HG03159 (cell line): ENCODE data around the gene MIB2.

Experiments used
- ATAC-seq: cut with Tn5 transposase; IDR thresholded peaks from one replicate; pipeline ENCODE4 v1.9.1; 2021; ENCODE audit warnings: mild to moderate bottlenecking, moderate library complexity; ENCODE audit not compliant: unreplicated experiment

Gene MIB2

GRCh38 chr1:1598051-1598719 lies 17.1 kb upstream of the MIB2 start:
- ATAC-seq = no peak

- no peak for ATAC-seq
These were observed 16.6 kb upstream of the MIB2 start for GRCh38 chr1:1598720-1599029.

DNA sequence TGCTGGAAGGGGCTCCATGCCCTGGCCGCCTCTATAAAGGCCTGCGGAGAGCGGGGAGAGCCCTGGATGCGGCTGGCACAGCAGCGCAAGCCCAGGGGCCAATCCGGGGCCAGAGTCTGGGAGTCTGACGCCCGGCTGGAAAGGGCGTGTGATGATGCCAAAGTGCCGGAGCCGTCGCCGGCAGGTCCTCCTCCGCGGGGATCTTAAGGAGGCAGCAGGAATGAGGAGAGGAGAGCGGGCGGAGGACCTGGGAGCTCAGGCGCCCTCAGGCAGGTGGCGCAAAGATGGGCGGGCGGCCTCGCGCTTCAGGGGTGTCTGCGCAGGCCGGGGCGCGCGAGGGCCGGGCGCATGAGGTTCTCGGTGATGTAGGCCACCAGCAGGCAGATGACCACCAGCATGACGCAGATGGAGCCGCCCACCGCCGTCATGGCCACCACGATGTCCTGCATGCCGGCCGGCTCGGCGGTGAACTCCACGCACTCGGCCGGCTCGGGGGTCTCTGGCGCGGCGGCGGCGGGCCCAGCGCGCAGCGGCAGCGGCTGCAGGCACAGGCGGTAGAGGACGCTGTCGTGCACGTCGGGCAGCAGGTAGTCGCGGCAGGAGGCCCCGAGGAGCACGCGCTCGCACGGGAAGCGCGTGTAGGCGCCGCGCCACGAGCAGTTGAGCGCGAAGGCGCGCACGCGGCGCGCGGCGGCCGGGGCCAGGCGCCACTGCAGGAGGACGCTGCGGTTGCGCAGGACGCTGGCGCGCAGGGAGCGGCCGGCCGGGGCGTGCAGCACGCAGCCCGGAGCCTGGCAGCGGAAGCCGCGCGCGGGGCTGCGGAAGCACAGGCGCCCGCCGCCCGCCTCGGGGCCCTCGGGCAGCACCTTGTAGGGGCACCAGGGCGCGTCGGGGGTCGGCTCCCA lies 16.0 kb upstream of the MIB2 start:
- ATAC-seq = no peak

GRCh38 chr1:1599935-1600860 lies 15.1 kb upstream of the MIB2 start, which contains the start of gene FNDC10:
Gene FNDC10 (minus strand): TSS chr1:1600135. CDS start chr1:1600015, 120 bp downstream.
- ATAC-seq = no peak

DNA sequence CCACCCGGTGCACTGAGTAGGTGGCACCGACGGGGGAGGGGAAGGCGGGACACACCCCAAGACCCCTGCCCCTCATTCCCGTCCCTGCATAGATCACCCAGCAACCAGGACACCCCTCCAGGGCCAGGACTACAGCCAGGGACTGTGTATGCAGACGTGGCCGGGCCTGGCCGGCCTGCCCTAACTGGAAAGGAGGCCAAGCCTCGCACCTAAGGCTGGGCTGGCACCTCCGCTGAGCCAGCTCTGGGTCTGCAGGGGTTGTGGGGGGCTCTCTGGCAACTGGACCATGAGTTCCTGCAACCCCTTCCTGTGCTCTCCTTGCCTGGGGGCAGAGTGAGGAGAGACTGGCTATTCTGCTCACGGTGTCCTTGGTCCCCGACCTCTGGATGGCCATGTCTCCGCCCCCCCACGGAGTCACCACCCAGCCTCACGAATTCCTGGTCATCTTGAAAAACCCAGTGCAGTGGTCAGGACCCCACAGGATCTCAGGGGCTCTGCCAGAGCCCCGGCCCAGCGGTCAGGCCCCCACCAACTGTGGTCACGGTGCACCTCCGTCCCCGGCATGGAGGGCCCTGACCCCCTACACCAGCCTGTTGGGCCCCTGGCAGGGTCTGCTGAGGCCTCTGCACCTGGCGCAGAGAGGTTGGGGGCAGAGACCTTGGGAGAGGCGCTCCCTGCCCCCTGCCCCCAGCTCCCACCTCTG lies 14.3 kb upstream of the MIB2 start:
- ATAC-seq = no peak

DNA sequence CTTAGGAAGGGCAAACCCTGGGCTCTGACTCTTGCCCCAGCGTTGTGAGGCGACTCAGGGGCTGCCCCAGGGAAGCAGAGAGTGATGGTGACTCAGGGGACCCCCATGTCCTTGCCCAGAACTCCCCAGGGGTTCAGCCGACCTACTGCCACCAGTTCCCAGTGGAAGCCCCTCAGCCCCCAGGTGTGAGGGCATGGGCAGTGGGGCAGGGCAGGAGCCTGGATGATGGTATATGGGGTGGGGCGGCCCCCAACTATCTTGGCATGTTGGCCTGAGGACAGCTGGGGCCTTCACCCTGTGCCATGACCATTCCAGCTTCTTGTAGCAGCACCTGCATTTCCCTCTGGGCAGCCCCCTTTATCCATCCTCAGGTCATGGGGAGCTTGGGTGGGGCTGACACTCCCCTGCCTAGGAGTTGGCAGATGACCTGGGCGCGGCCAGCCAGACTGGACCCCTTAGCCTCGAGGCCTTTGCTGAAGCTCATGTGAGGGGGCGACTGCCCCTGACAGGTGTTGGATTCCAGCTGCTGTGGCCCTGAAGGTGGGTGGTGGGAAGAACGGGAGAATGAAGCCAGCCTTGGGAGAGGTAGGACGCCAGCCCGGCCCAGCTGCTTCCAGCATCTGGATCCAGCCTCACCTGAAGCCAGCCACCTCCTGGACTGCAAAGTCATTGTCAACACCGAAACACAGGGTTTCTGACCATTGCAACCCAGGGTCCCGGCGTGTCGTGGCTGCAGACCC lies 13.6 kb upstream of the MIB2 start:
- no peak for ATAC-seq

DNA sequence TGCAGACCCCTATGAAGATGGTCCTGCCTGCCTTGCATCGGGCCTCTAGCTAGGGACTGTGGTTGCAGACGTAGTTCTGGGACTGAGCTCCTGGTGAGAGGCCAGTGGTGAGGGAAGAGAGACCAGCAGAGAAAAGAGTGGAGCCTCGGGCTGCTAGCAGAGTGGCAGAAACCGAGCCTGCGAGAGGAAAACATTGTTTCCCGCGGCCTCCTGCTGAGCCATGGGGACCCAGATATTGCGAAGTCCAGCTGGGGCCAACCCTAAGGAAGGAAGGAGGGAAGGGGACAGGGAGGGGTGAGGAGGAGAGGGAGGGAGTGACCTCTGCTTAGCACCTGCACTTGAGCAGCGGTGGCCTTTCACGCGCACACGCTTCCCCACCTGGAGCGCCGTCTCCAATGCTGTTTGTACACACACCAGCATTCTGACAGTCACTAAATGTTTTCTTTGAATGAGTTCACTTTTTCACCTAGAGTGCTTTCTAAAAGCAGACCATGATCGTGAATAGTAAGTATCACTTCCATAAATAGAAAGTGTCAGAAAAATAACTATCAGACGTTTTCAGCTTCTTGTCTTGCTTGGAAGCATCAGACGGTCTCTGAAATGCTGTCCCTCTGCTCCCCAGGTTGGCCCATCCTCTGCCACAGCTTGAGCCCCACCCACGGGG lies 12.9 kb upstream of the MIB2 start:
- no peak for ATAC-seq

DNA sequence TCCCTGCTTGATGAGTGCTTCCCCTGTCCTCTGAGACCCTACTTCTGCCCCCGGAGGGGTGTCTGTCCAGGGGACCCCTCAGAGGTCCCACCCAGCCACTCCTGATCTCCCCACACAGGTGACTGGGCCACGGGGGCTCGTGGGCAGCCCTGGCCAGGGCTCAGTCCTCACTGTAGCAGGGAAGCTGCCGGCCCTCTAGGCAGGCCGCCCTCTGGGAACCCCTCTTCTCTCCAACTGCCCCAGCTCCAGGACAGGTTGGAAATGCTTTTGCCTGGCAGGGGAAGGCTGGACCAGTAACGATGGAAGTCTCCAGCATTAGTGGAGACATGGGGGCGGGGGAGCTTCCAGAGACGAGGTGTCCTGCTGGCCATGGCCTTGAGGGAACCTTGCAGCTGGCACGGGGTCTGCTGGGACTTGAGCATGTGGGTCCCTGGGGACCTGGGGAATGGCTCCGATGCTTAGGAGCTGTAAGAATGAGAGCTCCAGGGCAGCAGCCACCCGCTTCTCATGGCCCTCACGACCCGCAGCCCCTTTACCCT lies 12.3 kb upstream of the MIB2 start:
- no peak for ATAC-seq

DNA sequence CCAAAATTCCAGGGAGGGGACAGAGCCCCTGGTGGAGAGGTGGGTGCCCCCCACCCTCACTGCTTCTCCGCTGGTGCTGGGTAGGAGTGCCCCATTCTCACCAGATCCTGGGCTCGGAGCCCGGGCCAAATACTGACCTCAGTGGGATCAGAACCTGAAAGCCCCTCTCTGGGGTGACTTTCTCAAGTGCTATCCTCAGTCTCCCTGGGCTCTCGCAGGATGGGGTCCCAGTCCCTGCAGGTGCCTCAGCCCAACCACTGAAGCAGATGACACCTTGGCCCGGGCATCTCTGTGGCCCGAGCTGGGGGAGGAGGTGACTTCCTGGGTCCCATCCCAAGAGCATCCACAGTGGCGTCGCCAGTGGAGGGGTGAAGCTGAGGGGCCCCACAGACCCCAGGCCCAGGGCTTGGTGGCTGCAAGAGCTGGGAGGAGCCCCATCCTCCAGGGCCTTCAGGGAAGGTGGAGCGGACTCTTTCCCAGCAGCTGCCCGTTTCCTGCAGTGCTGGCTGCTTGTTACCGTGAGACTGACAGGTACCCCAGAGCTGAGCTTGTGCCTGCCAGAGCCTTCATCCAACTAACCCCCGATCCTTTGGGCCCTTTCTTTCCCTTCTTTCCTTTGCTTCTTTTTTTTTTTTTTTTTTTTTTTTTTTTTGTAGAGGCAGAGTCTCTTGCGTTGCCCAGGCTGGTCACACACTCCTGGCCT lies 11.5 kb upstream of the MIB2 start:
- no peak for ATAC-seq

- ATAC-seq = no peak
These were observed 10.8 kb upstream of the MIB2 start for GRCh38 chr1:1604374-1605033.

DNA sequence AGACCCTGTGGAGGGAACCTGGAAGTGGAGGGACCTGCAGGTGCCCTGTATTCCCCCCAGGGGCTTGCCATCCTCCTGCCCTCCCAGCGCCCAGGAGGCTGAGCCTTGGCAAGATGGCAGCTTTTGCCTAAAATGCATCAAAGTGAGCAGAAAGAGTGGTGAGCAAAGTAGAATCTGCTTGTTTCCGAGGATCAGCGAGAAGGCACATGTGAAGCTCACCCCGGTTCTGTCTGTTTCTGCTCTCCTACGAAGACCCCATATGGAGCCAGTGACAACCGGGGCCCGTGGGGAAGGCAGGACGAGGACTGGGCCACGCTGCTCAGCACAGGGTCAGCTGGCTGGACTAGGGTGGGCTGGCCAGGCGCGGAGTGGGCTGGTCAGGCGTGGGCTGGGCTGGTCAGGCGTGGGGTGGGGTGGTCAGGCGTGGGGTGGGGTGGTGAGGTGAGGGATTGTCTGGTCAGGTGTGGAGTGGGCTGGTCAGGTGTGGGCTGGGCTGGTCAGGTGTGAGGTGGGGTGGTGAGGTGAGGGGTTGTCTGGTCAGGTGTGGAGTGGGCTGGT lies 10.2 kb upstream of the MIB2 start:
- ATAC-seq = no peak

DNA sequence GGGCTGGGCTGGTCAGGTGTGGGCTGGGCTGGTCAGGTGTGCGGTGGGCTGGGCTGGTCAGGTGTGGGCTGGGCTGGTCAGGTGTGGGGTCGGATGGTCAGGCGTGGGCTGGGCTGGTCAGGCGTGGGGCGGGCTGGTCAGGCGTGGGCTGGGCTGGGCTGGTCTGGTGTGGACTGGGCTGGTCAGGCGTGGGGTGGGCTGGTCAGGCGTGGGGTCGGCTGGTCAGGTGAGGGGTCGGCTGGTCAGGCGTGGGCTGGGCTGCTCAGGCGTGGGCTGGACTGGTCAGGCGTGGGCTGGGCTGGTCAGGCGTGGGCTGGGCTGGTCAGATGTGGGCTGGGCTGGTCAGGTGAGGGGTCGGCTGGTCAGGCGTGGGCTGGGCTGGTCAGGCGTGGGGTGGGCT lies 9.6 kb upstream of the MIB2 start:
- ATAC-seq = no peak

GRCh38 chr1:1606232-1606631 lies 9.1 kb upstream of the MIB2 start:
- no peak for ATAC-seq

DNA sequence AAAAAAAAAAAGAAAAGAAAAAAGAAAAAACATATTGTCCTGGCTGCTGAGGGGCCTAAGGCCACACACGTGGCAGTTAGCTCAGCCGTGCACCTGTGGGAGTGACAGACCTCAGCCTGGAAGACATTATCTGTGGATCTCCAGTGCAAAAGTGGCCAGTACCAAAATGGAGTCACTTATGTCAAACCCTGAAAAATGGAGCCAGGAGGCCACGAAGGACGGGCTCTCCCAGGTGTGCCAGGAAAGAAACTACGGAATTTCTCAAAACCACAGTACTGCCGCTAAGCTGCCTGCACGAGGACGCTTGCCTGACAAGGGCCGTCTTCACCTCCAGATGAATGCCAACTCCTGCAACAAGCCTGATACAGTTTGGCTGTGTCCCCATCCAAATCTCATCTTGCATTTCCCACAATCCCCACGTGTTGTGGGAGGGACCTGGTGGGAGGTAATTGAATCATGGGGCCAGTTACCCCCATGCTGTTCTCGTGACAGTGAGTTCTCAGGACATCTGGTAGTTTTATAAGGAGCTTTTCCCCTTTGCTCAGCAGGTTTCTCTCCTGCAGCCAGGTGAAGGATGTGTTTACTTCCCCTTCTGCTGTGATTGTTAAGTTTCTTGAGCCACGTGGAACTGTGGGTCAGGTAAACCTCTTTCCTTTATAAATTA lies 5.3 kb upstream of the MIB2 start:
- no peak for ATAC-seq

GRCh38 chr1:1610796-1611195 lies 4.5 kb upstream of the MIB2 start:
- ATAC-seq = no peak

DNA sequence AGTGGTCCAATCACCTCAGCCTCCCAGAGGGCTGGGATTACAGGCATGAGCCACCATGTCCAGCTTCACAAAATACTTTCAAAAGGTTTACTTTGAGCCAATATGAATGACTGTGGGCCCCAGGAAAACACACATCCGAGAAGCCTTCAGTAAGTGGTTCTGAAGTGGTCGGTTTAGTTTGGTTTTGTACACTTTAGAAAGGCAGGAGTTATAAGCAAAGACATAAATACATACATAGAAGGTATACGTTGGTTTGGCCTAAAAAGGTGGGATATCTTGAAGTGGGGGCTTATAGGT lies 3.2 kb upstream of the MIB2 start:
- no peak for ATAC-seq

- no peak for ATAC-seq
These were observed 1.7 kb upstream of the MIB2 start for GRCh38 chr1:1613509-1614082.
